Stimulated activated CD8-positive, alpha-beta memory T cell treated with anti-CD3 and anti-CD28 coated beads, Interleukin-4, amount 100 ng/mL, for 24 hours (primary cell): ENCODE measurements around the gene GLI3.

Source experiments
- DNase-seq: peaks from one replicate; pipeline ENCODE4 v3.0.0-alpha.2; 2020; ENCODE audit warnings: low read depth

The GLI3 gene

GRCh38 chr7:41998041-41998440, 239.0 kb downstream of the GLI3 start:
- DNase-seq: no peak

GRCh38 chr7:41997151-41997550, 239.9 kb downstream of the GLI3 start:
- DNase-seq: no peak

GRCh38 chr7:41996381-41997035, 240.5 kb downstream of the GLI3 start:
- DNase-seq: no peak

GRCh38 chr7:41995632-41996271, 241.3 kb downstream of the GLI3 start:
- no peak for DNase-seq

GRCh38 chr7:41994746-41995110, 242.3 kb downstream of the GLI3 start:
- DNase-seq: no peak

GRCh38 chr7:41994036-41994745, 242.8 kb downstream of the GLI3 start:
- no peak for DNase-seq

- DNase-seq: no peak
Measured at GRCh38 chr7:41992881-41993867, 243.8 kb downstream of the GLI3 start.

GRCh38 chr7:41984888-41985287, 252.1 kb downstream of the GLI3 start:
- no peak for DNase-seq

- no peak for DNase-seq
Measured at GRCh38 chr7:41981046-41982040, 255.7 kb downstream of the GLI3 start.

GRCh38 chr7:41979834-41980307, 257.1 kb downstream of the GLI3 start:
- no peak for DNase-seq

- no peak for DNase-seq
Measured at GRCh38 chr7:41978858-41979257, 258.2 kb downstream of the GLI3 start.

GRCh38 chr7:41977661-41978060, 259.3 kb downstream of the GLI3 start:
- DNase-seq: no peak

GRCh38 chr7:41977151-41977651, 259.8 kb downstream of the GLI3 start:
- DNase-seq: no peak

GRCh38 chr7:41976411-41976810, 260.6 kb downstream of the GLI3 start:
- DNase-seq: no peak

- DNase-seq: no peak
Measured at GRCh38 chr7:41975849-41976248, 261.2 kb downstream of the GLI3 start.

- no peak for DNase-seq
Measured at GRCh38 chr7:41974870-41975557, 262.0 kb downstream of the GLI3 start.

GRCh38 chr7:41973202-41973730, 263.7 kb downstream of the GLI3 start:
- DNase-seq: no peak

GRCh38 chr7:41972776-41973175, 264.2 kb downstream of the GLI3 start:
- no peak for DNase-seq

GRCh38 chr7:41972270-41972669, 264.7 kb downstream of the GLI3 start:
- no peak for DNase-seq
